Stimulated activated naive CD4-positive, alpha-beta T cell treated with Interleukin-2 at 50 U/mL for 16 hours (primary cell): ENCODE measurements around the gene NOTCH1.

Source experiments
- DNase-seq: peaks from one replicate; lab custom pipeline; 2025; lab: John Stamatoyannopoulos, UW

The NOTCH1 gene

DNA sequence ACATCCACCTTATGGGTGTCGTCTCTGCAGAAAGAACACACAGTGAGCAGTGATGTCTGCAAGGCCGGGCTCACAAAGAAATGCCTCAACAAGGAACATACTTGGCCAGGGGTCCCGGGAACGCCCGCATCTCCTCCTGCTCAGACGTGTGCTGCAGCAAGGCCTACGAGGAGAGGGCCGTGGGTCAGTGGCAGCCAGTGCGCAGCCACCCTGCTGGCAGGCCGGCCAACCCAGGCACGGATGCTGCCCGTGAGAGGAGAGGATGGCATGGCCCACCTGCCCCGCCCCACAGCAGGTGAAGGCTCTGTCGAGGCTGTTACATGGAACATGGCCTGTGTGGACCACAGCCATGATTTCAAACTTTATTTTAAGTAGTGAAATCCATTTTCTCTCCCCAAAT is 82.3 kb downstream of the NOTCH1 start:
- DNase-seq, result no peak

DNA sequence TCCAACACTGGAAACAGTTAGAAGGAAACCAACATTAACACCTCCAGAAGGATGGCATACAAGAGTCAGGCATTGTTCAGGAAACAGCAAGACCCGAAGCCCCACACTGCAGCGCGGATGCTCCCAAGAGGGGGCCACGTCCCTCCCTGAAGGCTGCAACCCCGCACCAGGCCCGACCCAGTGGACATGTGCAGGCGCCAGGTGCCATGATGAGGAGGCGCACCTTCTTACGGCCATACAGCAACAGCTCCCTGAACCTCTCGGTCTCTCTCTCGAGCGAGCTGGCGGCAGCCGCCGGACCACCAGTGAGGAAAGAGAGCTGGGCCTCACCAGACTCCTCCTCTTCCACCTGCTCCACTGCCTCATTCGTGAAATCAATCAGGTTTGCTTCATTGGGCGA is 83.2 kb downstream of the NOTCH1 start:
- no peak for DNase-seq

DNA sequence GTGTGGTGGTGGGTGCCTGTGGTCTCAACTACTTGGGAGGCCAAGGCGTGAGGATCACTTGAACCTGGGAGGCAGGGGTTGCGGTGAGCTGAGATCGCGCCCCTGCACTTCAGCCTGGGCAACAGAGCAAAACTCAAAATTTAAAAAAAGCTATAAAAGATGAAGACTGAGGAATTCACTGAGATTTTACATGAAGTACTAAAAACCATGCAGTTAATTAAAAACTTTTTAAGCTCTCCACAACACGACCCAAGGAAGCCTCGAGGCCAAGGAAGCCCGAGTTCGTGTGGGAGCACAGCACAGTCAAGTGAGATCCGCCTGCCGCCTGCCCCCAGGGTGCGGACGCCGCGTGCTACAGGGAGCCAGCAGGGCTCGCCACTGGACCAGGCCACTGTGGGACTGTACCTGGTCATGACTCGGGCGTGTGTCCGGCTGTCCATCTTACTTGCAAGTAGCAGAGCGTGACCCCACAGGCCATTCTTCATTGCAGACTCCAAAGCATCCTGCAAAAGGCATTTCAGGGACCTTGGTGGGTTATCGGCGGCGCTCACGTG is 85.0 kb downstream of the NOTCH1 start:
- DNase-seq, result no peak

DNA sequence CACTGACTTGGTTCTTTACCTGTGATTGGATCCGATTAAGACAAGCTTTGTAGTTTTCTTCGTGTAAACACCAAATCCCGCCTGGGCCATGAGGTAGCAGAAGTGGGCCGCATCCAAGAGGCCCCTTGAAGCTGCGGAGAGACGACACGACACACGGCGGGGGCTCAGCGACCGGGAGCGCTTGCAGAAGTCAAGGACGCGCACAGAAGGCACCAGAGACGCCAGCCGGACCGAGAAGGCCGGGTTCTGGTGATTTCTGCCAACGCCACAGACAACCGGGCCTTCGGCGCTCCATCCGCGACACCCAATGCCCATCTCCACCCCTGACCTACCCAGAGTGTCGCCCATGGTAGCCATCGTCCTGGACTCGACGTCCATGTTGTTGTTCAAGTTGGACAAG is 86.4 kb downstream of the NOTCH1 start:
- DNase-seq, result no peak

DNA sequence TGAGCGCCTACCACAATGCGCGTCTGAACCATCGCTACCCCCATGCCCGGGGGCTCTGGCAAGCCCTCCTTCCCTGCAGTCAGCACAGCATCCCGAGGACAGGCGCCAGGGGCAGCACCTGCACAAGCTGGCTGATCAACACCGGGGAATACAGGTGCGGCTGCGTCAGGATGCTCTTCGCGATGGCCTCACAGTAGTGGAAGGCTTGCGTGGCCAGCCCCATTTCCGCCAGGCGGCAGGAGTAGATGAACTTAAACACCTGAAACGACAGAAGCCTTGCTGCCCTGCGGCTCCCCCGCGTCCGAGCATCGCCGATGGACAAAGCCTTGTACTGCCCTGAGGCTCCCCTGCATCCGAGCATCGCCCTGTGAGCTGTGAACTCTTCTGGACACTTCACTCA is 88.5 kb downstream of the NOTCH1 start:
- DNase-seq, result no peak

DNA sequence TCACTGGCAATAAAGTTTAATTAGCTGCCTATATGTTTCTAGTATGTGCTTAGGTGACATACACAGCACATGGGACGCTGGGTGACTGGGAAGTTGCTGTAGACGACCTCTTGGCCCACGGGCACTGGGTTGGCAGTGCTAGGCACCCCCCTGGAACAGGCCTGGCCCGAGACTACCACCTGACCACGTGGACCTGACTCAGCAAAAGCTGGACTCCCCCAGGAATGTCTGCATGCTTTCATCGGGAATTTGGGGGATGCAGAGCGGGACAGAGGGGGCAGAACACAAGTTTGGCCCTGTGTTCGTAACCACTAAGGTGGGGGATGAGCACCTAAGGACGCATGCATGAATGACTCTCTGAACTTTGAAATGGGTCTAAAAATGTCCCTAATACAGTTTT is 89.6 kb downstream of the NOTCH1 start:
- no peak for DNase-seq

DNA sequence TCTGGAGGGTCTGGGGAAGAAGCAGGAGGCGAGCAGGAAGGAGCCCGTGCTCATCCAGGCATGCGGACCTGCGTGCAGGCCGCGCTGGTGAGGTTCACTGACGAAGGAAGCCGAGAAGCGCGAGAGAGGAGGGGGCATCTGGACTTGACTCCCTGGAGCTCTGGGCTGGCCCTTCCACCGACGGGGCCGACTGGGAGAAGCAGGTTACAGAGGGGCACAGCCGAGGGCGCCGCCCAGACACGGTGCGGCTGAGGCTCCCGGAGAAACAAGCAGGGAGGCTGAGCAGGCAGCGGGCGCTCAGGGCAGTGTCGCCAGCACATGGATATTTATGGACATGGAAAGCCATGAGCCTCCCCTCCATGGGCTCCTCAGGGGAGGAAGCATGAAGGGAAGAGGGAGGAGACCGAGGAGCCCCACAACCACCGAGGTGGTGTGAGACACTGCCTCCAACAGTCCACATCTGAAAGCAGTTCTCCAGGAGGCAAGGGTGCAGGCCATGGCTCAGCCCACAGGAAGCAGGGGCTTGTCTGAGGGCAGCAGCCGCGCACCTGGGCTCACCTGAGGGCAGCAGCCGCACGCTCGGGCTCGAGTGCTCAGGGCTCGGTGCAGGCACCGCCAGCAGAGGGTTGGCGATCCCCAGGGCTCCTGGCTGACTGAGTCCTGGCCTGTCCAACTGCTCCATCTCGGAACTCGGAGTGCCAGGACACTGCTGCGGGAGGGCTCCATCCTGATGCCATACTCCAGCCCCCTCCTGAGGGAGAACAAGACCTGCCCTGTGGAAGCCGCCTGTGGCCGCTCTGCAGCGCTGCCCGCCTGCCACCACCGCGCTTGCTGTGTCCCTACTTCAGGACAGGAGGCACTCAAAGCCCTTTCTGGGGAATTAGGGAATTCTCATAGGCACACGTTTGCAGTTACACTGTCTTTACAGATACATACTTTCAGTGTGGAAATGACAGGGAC is 90.5 kb downstream of the NOTCH1 start:
- DNase-seq, result no peak

DNA sequence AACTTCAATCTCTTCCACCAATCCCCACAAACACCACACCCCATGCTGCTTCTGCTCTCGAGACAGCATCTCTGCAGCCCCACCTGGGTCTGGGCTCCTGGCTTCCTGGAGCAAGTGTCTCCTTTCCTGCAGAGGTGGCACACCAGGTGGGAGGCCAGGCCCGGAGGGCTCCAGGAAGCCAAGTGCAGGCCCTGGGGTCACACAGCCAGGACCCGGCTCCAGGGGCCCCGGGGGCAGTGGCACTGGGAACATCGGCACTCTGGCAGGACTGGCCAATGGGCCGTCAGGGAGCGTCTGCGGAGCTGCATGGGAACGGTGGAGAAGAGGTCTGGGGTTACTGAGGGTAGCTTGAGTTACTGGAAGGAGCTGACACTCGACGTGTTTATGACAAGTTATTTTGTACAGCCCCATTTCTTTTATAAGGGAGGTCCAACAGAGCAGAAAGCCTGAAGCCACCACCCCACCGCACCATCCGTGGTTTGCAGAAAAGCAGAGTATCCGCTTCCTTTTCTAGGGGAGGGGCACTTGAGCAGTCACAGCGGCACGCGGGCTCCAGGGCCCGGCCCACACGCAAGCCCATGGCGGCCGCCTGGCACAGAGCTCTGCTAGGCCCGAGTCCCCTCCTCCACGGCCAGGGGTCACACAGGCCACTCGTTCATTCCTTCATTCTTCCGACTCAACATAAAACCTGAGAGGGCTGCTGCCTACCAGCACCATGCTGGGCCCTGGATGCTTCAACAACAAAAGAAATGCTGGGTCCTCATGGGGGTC is 91.6 kb downstream of the NOTCH1 start:
- DNase-seq, result no peak

DNA sequence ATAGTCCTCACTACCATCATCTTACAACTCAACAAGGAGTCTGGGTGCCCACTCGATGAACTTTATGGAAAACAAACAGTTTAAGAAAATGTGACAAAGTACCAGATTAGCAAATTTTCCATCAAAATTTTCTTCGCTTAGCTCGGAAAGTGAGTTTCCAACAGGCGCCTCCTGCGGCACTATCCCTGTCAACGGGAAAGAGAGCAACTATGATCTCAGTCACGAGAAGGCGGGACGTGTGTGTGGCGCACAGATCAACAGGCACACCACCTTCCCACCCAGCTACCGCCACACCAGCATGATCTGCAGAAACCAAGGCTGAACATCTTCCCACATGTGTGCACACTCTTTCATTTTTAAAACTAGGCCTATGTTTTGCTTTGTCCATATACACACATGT is 92.5 kb downstream of the NOTCH1 start:
- no peak for DNase-seq

DNA sequence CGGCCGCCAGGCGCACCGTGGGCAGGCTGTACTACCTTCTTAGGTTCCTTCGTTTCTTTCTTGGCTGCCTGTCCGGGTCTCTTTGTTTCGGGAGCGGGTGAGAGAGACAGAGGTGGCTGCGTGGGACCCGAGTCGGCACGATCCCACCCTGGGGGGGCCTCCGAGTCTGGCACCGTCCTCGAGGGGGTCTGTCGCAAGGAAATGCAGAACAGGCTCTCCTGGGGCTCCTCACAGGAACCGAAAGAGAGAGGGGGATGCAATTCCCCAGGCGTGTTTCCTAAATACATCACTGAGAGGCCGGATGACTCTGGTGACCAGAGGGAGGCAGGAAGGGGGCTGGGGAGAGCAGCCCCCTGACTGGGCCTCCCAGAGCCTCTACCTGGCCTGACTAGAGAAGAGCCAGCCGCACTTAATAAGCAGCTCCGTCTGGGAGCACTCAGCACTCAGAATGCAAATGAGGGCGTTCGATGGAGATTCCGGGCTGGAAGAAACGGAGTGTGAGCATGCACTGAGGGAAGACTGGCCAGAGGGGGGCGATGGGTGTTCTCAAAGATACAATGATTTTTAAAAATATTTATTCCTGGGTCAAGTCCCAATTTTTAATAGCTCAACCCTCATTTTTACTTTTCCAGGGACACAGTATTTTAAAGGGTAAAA is 94.5 kb downstream of the NOTCH1 start:
- DNase-seq, result no peak

DNA sequence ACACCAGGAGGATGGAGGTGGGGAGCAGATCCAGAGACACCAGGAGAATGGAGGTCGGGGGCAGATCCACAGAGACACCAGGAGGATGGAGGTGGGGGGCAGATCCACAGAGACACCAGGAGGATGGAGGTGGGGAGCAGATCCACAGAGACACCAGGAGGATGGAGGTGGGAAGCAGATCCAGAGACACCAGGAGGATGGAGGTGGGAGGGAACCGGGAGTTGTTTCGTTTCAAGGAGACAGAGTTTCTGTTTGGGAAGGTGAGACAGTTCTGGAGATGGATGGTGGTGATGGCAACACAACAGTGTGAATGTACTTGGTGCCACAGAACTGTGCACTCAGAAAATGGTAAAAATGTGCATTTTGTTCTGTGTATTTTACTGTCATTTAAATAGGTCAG is 97.2 kb downstream of the NOTCH1 start:
- no peak for DNase-seq

DNA sequence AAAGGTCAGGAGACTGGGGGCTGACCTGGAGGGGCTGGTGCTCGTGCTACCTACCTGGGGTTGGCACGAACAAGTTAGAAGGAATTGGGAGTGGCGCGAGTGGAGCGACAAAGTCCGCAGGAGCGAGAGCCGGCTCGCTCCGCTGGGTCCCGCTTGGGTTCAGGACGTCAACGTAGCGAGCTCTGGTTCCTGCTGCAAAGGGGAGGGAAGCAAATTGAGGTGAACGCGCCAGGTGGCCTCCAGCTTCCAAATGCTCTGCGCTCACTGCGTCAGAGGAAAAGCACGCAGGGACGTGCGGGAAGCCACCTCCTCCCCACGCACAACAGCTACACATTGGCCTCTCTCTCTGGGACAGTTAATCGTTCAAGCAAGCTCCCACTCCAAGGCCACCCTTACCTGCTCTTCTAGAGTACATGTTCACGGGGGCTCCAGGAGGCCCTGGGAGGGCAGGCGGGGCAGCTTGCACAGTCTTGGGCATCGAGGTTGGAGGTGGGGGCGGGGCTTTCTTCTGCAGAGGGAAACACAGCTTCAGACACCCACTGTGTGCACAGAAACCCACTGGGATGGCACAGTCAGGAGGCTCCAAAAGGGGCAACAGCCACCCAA is 98.6 kb downstream of the NOTCH1 start:
- DNase-seq, result no peak

DNA sequence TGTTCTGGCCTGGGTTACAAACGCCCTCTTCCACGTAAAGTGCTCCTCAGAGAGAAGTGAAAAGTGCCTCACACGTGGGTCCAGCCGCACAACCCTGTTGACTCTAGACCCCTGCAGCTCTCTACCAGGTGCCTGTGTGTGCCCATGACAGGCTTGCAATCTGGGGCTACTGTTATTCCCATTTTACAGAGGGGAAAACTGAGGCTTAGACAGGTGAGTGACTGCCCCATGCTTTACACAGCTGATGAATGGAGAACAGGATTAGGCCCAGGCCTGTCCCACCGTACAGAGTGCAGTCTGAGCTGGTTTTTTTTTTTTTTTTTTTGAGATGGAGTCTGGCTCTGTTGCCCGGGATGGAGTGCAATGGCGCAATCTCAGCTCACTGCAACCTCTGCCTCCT is 100.0 kb downstream of the NOTCH1 start:
- DNase-seq, result no peak
